HL-60/S4 treated with retinoic acid at 250 ng/mL for 4 days and 3 days (cell line): Measurements from ENCODE around the gene ZNF573.
"Not testable (repeated sequence)": the region's sequence is repeated elsewhere in the genome, so short reads cannot be mapped to it uniquely, and the experiment has no call there.

Experiments
- in situ Hi-C: fragments of 300-500 bp; cut with MboI; formaldehyde crosslinking; loops from 2 replicates; pipeline ENCODE4 v1.7.0; 2022; ENCODE audit warnings: low sequenced_read_pairs

The ZNF573 gene

DNA sequence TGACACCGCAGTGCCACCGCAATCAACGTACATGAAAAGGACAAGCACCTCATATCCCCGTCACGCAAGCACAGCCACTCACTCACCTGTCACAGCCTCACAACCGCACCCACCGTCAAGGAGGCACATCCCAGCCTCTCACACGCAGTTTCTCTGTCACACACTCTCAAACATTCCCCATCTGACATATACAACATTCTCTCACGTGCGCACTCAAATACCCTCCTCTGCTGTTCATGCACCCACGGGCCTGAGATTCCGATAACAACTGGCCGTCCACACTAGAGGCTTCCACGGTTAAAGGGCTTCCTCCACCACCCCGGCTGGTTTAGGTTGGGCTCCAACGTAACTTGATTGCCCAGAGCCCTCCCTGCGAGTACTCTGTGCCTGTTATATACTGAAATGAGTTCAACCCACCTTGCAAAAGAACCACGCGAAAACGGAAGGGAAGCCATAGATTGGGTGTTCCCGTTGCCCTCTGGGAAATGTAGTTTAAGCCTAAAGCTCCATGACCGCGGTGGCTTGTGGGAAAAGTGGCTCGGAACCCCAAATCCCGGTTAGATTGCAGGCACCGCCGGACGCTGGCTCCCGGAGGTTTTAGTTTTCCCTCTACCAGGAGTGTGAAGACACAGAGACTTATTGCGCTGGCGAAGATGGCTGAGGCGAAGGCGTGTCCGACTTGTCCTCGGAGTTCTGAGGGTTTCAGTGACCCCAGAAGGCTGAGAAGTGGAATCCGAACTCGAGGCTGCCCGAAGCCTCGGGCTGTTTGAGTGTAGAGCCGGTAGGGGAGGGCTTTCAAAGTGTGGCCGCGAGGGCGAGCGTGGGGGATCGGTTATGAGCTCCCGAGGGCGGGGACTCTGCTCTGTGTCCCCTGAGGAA, at the start of gene ZNF573:
Gene ZNF573 (minus strand): TSS at position 460 of the 879 bp plus-strand sequence. CDS start 5,857 bp downstream, outside the sequence.
- in situ Hi-C loops = no loop called here

DNA sequence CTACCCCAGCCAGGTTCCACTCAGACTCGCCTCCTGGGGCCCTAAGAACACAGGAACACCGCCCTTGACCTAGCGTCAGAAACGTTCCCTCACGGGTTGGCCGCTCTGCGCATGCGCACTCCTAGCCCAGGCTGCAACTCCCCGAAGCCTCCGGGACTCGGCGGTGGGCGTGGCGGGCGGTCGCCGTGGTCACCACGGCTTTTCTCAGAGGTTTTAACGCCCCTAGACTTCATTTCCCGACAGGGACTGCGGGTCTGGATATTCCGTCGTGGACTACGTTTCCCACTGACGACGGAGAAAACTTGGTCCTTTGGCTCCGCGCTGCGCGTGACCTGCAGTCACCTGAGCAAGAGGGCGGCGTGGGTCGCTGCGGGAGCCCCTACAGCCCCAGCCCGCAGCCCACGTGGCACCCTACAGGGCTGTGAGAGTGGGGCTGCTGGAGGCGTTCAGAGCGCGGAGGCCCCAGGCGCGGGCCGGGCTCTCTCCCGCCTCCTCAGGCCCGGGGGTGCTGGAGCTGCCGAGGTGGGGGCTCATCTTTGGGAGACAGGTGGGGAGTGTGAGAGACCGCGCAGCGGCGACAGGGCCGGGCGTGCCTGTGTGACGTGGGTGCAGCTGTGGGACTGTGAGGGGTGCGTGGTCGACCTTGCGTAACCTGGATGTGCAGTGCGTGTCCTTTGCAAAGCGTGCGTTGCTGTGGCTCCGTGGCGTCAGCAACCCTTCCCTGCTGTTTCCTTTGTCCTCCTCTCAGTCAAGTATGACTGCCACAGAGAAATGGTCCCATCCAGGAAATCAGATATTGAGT, 38.0 kb upstream of the ZNF573 start:
- in situ Hi-C loops = no loop called here

DNA sequence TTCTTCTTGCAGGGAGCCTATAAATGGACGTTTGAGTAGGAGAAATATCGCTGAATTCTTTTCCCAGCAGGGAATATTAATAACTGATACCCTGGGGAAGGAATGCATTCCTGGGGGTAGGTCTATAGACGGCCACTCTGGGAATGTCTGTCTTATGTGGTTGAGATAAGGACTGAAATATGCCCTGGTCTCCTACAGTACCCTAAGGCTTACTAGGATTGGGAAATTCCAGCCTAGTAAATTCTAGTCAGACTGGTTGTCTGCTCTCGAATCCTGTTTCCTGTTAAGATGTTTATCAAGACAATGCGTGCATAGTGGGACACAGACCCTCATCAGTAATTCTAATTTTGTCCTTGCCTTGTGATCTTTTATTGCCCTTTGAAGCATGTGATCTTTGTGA, 36.2 kb upstream of the ZNF573 start:
- in situ Hi-C loops = not testable (repeated sequence)

DNA sequence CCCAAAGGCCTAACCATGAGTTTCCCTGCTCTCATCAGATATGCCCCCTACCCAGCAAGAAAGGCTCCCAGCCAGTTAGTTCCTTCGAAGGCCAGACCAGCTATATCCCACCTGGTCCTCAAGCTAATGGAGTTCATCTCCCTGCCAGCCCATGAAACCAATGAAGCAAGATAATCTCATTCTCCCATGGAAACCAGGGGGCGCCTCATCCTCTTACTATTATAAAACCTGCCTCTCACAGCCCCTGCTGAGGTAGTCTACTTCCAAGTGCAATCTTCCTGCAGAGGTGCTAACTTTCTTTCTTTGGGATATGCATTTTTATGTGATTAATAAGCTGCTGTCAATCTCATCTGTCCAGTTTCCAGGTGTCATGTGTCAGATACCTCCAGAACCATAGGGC, 34.0 kb upstream of the ZNF573 start:
- in situ Hi-C loops = no loop called here

DNA sequence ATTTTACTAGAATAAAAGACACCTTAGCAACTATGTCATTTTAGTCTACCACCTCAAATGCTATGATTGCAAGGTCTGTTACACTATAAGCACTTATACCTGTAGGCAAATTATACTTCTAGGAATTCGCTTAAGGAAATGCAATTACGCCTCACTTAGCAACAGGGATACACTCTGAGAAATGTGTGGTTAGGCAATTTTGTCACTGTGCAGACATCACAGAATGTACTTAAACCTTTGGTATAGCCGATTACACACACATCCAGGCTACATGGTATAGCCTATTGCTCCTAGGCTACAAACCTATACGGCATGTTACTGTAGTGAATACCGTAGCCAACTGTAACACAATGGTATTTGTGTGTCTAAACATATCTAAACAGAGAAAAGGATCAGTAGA, 30.0 kb upstream of the ZNF573 start:
- in situ Hi-C loops = no loop called here

DNA sequence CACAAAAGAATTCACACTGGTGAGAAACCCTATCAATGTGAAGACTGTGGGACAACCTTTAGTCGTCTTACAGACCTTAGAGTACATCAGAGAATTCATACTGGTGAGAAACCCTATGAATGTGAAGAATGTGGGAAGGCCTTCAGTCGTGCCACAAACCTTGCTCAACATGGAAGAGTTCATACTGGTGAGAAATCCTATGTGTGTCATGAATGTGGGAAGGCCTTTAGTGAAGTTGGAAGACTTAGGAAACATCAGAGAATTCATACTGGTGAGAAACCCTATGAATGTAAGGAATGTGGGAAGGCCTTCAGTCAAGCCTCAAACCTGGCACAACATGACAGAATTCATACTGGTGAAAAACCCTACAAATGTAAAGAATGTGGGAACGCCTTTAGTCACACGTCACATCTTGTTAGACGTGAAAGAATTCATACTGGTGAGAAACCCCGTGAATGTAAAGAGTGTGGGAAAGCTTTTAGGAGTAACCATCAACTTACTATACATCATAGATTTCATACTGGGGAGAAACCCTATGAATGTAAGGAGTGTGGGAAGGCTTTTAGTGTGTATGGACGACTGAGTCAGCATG, 24.0 kb upstream of the ZNF573 start:
- in situ Hi-C loops = no loop called here

DNA sequence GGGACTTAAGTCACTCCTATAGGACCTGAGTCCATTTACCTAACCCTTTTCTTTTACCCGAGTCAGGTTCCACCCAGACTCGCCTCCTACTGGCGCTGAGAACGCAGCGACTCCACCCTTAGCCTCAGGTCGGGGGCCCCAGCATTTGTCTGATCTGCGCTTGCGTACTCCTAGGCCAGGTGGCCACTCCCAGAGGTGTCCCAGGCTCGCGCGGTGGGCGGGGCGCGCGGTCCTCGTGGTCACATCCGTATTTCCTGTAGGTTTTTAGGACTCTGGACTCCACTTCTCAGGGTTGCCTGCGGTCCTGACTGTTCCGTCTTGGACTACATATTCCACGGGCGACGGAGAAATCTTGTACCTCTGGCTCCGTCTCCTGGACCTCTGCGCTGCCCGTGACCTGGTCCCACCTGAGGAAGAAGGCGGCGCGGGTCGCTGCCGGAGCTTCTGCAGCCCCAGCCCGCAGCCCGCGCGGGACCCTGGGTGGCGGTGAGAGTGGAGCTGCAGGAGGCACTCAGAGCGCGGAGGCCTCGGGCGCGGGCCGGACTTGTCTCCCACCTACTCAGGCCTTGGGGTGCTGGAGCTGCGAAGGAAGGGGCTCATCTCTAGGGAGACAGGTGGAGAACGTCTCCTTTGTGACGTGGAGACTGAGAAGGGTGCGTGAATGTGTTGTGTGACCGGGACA, 11.0 kb upstream of the ZNF573 start:
- in situ Hi-C loops = no loop called here

DNA sequence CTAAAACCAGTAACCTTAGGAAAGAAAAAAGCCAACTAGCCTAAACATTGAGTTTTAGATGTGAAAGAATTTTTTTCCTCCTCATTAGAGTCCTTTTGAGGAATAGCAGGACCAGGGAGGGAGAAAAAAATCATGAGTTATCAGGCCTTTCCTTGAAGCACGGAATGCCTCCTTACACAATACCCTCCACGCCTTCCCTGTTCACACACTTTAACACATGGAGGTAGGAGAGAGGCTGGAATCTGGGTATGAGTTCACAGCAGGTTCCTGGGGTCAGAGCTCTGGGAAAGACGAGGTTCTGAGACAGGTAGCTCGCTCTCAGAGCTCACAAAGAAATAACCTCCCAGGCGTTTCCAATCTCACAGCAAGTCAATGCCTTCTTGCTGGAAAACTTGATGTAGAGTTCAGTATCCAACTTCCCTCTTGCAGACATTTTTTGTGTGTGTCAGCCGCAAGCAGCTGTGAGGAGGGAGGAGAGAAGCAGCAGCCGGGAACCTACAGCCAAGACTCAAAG, 716 bp downstream of the ZNF573 start:
- in situ Hi-C loops = no loop called here

DNA sequence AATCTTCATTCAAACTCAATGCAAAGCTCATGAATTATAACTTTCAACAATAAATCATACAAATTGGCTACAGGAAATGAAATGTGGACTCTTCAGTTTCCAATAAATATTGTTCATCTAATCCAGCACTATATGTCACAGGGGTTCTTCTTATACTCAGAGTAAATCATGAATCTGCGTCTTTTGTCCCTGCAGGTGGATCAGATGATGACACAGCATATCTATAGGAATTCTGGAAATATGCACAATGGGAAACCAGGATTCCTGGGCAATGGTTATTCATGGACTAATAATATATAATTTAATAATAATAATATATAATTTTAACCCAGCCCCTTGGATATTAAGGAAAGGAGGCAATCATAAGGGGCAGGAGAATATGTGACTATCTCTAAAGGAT, 8.4 kb downstream of the ZNF573 start:
- in situ Hi-C loops = no loop called here

DNA sequence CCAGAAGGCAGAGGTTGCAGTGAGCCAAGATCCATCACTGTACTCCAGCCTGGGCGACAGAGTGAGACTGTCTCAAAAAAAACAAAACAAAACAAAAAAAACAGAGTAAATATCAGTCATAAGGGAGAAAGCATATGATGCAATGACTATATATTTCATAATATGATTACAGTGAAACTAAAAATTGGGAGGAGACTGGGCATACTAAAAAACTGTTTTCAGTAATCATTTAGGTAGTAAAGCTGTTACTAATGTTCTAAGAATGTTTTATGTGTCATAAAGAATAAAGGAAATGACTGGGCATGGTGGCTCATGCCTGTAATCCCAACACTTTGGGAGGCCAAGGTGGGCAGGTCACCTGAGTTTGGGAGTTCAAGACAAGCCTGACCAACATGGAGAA, 15.9 kb downstream of the ZNF573 start:
- in situ Hi-C loops = no loop called here

DNA sequence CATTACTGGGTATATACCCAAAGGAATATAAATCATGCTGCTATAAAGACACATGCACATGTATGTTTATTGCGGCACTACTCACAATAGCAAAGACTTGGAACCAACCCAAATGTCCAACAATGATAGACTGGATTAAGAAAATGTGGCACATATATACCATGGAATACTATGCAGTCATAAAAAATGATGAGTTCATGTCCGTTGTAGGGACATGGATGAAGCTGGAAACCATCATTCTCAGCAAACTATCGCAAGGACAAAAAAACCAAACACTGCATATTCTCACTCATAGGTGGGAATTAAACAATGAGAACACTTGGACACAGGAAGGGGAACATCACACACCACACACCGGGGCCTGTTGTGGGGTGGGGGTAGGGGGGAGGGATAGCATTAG, 21.7 kb downstream of the ZNF573 start:
- in situ Hi-C loops = not testable (repeated sequence)

DNA sequence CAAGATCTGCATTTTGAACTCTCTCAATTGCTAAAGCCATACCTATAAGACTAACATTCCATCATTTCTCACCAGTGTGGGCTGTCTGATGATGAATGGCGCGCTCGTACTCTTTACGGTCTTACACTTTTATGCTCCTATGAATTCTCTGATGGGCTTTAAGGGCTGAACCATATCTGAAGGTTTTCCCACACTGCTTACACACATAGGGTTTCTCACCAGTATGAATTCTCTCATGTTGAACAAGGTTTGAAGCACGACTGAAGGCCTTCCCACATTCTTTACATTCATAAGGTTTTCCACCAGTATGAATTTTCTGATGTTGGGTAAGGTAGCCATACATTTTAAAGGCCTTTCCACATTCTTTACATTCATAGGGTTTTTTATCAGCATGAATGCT, 41.0 kb downstream of the ZNF573 start:
- in situ Hi-C loops = no loop called here

DNA sequence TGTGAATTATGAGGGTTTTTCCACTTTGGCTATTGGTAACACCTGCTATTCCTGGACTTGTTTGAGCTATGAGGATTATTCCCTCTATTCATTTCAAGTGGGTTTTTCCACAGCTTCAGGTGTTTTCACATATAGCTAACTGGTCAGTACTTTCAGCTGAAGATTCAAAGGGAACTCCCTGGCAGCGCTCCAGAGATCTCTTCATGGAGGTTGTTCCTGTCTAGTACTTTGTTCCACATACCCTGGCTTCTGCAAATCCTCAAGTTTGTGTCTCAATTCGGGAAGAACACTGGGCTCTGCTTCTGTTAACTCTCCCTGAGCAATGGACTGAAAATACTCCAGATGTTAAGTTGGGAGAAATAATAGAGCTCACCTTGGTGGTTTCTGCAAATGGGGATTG, 54.2 kb downstream of the ZNF573 start:
- in situ Hi-C loops = no loop called here

DNA sequence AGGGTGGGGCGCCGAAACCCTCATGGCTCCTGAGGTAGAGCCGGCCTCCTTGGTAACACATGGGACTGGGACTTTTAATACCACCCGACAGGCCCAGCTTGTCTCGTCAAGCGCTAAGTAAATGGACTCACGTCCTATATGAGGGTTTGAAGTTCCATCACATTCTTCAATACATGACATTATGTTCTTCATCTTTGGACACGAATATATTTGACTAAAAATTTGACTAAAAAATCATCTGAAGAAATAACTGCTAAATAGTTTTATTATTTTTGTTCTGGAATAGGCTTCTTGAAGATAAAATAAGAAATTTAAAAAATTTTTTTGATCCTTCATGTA, 59.5 kb downstream of the ZNF573 start:
- in situ Hi-C loops = no loop called here

DNA sequence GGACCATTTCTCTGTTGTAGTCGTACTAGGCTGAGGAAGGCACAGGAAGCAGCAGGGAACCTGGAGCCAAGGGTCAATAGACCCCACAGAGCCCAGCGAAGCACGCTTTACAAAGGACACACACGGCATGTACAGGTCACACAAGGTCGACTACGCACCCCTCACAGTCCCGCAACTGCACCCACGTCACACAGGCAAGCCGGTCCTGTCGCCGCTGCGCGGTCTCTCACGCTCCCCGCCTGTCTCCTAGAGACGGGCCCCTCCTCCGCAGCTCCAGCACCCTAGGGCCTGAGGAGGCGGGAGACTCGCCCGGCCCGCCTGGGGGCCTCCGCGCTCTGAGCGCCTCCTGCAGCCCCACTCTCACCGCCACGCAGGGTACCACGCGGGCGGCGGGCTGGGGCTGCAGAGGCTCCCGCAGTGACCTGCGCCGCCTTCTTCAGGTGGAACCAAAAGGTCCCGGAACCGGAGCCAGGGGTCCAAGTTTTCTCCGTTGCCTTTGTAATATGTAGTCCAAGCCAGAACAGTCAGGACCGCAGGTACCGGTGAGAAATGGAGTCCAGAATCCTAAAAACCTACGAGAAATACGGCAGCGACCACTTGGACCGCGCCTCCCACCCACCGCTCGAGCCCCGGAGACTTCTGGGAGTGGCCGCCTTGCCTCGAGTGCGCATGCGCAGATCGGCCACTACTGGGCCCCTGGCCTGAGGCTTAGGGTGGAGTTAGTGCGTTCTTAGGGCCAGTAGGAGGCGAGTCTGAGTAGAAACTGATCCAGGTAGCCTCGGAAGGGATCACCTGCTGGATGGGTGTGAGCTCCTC, 60.1 kb downstream of the ZNF573 start, which contains the start of gene ZNF607:
Gene ZNF607 (minus strand): TSS at position 651 of the 816 bp plus-strand sequence. CDS start 8,143 bp downstream, outside the sequence.
- in situ Hi-C loops = no loop called here

DNA sequence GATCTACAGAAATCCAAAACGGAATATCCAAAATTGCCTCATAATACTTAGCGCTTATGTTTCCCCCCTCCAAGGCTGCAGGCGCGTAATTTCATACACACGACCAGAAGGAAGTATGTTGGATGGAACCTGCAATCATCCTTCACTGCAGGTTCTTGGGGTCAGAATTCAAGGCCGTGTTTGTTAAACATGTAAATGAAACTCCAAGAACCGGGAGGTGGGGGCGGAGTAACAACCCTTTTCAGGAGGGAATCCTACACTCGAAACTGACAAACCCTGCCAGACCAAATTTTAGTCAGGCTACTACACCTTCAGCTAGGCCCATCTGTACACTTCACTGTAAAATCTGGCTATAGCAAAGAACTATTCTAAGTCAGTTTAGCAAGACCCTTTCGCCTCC, 61.1 kb downstream of the ZNF573 start:
- in situ Hi-C loops = no loop called here

DNA sequence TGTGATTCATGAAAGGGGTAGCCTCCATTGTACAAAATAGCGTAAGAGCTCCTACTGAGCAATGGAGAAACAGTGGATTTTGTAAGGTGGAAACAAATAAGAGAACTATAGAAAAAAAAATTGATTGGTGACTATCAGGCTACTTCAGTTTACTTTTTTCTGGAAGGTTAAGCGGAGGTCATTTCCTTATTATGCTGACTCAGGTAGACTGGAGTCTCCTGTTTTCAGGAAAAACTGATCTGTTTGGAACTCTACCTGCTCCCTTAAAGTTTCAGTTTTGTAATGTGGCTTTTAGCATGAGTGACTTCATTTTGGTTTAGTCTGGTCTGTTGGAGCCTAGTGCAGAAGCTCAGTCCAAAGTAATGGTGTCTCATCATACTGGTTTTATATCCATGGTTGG, 63.2 kb downstream of the ZNF573 start:
- in situ Hi-C loops = no loop called here

DNA sequence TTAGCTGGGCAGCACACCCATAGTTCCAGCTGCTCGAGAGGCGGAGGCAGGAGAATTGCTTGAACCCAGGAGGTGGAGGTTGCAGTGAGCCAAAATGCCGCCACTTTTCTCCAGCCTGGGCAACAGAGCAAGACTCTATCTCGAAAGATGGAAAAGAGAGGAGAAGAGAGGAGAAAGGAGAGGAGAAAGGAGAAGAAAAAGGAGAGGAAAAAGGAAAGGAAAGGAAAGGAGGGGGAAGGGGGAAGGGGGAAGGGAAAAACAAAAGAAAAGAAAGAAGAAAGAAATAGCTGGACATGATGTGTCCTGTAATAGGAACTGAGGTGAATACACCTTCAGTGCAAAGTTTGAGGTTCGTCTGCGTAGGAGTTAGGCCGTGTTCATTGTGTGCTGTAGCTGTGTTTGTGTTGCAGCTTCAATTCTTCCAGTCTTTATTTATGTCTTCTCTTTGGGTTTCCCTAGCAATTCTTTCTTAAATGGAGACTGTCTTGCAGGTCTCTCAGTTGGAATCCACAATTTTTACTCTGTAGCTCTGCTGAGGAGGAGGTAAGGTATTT, 73.3 kb downstream of the ZNF573 start:
- in situ Hi-C loops = no loop called here

DNA sequence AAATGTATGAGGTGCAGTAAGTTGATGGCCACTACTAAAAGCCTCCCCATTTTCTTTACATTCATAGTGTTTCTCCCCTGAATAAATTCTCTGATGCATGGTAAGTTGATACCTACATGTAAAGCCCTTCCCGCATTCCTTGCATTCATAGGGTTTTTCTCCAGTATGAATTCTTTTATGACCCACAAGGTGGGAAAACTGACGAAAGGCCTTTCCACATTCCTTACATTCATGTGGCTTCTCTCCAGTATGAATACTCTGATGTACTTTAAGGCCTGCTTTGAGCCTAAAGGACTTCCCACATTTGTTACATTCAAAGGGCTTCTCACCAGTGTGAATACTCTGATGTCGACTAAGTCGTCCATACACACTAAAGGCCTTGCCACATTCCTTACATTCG, 80.3 kb downstream of the ZNF573 start:
- in situ Hi-C loops = no loop called here

DNA sequence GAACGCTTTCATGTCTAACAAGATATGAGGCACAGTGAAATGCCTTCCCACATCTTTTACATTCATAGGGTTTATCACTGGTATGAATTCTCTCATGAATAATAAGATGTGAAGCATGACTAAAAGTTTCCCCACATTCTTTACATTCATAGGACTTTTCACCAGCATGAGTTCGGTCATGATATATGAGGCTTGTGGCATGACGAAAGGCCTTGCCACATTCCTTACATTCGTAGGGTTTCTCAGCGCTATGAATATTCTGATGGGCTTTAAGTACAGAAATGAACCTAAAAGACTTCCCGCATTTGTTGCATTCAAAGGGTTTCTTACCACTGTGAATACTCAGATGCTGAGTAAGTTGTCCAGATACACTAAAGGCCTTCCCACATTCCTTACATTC, 81.2 kb downstream of the ZNF573 start:
- in situ Hi-C loops = no loop called here
